Ishikawa (cell line): ENCODE measurements around the gene PRDM16.

Source experiments
- CEBPB ChIP-seq: IDR thresholded peaks from 2 replicates; pipeline ENCODE4 v1.6.1; 2012
- EGR1 ChIP-seq: IDR thresholded peaks from 2 replicates; pipeline ENCODE4 v1.6.1; 2012
- EP300 ChIP-seq: IDR thresholded peaks from 2 replicates; pipeline ENCODE4 v1.6.1; 2012; ENCODE audit warnings: borderline replicate concordance
- FOXM1 ChIP-seq: IDR thresholded peaks from 2 replicates; pipeline ENCODE4 v1.6.1; 2012; ENCODE audit warnings: low read depth, borderline replicate concordance
- TAF1 ChIP-seq: IDR thresholded peaks from 2 replicates; pipeline ENCODE4 v1.6.1; 2012; ENCODE audit warnings: low read depth, mild to moderate bottlenecking
- TEAD4 ChIP-seq: IDR thresholded peaks from 2 replicates; pipeline ENCODE4 v1.6.1; 2012
- YY1 ChIP-seq: IDR thresholded peaks from 2 replicates; pipeline ENCODE4 v1.6.1; 2012; ENCODE audit warnings: low read depth
- ZBTB7A ChIP-seq: IDR thresholded peaks from 2 replicates; pipeline ENCODE4 v1.6.1; 2012; ENCODE audit warnings: low read depth
- TF ChIP-seq, protein P1 (sequence below): IDR thresholded peaks from 2 replicates; pipeline ENCODE4 v1.6.1; 2012
- TF ChIP-seq, protein P2 (sequence below): IDR thresholded peaks from 2 replicates; pipeline ENCODE4 v1.6.1; 2012; ENCODE audit warnings: low read depth, mild to moderate bottlenecking

DNA sequence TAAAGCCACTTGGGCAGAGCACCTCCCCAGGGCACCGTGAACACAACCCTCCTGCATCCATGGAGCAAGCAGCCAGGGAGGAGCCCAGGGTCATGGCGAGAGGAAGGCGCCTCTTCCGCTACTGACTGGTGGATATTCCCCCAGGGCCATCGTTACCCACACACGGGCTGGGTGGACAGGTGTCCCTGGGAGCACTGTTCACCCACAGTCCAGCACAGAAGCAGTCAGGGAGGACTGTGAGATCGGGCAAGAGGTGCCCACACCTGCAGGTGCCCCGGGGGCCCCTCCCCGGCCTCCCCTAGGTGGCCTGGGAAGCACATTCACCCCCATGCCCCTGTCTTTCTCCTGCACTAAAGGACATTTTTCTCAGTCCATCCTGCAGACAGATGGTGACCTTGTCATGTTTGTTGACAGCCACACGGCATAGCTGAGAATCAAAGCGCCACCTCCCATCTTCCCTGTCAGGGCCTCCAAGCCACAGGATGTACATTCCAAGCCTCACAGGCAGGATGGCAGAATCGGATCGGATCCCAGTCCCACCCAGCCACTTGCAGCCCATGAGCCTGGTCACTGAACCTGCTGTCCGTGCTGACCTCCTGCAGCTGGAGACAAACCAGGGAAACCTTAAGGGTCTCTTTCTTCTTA, 160.2 kb downstream of the PRDM16 start:
- TF ChIP-seq ZBTB7A: no peak
- no peak for TF ChIP-seq EGR1
- TF ChIP-seq, protein P1, sequence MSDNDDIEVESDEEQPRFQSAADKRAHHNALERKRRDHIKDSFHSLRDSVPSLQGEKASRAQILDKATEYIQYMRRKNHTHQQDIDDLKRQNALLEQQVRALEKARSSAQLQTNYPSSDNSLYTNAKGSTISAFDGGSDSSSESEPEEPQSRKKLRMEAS: no peak
- no peak for TF ChIP-seq TEAD4
- TF ChIP-seq CEBPB: no peak
- no peak for TF ChIP-seq TAF1
- TF ChIP-seq YY1: no peak
- TF ChIP-seq EP300: no peak
- TF ChIP-seq, protein P2, sequence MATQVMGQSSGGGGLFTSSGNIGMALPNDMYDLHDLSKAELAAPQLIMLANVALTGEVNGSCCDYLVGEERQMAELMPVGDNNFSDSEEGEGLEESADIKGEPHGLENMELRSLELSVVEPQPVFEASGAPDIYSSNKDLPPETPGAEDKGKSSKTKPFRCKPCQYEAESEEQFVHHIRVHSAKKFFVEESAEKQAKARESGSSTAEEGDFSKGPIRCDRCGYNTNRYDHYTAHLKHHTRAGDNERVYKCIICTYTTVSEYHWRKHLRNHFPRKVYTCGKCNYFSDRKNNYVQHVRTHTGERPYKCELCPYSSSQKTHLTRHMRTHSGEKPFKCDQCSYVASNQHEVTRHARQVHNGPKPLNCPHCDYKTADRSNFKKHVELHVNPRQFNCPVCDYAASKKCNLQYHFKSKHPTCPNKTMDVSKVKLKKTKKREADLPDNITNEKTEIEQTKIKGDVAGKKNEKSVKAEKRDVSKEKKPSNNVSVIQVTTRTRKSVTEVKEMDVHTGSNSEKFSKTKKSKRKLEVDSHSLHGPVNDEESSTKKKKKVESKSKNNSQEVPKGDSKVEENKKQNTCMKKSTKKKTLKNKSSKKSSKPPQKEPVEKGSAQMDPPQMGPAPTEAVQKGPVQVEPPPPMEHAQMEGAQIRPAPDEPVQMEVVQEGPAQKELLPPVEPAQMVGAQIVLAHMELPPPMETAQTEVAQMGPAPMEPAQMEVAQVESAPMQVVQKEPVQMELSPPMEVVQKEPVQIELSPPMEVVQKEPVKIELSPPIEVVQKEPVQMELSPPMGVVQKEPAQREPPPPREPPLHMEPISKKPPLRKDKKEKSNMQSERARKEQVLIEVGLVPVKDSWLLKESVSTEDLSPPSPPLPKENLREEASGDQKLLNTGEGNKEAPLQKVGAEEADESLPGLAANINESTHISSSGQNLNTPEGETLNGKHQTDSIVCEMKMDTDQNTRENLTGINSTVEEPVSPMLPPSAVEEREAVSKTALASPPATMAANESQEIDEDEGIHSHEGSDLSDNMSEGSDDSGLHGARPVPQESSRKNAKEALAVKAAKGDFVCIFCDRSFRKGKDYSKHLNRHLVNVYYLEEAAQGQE: no peak
- no peak for TF ChIP-seq FOXM1
